Activated naive CD4-positive, alpha-beta T cell treated with anti-CD3 and anti-CD28 coated beads, Interleukin-2, amount 10 ng/mL, durations not matched to agents 7 days and 5 days (primary cell): Measurements from ENCODE around the gene ISOC1.

ENCODE experiments used
- CTCF ChIA-PET: fragments of 350-600 bp; sonication (Branson Sonifier 250); formaldehyde crosslinking; loops from one replicate; lab custom pipeline; 2021; ENCODE audit warnings: antibody characterized with exemption; lab: Charles Lee
- DNase-seq: peaks from one replicate; pipeline ENCODE4 v3.0.0-alpha.2; 2020
- H3K27ac Mint-ChIP-seq: one replicate; pipeline ENCODE4 v1.8.0; 2021; ENCODE audit warnings: mild to moderate bottlenecking, moderate library complexity, mixed read lengths
- H3K27me3 Mint-ChIP-seq: one replicate; pipeline ENCODE4 v1.8.0; 2021; ENCODE audit warnings: mild to moderate bottlenecking, mixed read lengths
- H3K36me3 Mint-ChIP-seq: one replicate; pipeline ENCODE4 v1.8.0; 2021; ENCODE audit warnings: mixed read lengths
- H3K4me1 Mint-ChIP-seq: one replicate; pipeline ENCODE4 v1.8.0; 2021; ENCODE audit warnings: mixed read lengths
- H3K4me3 Mint-ChIP-seq: one replicate; pipeline ENCODE4 v1.8.0; 2021; ENCODE audit warnings: mild to moderate bottlenecking, moderate library complexity, mixed read lengths
- H3K9me3 Mint-ChIP-seq: one replicate; pipeline ENCODE4 v1.8.0; 2021; ENCODE audit warnings: mixed read lengths

The ISOC1 gene

GRCh38 chr5:129125819-129126218, 31.3 kb downstream of the ISOC1 start:
- Mint-ChIP-seq H3K27ac (peak overlapping the region; percentile 87), H3K4me1 (peaks cover 16% of the 10 kb centered on the region), H3K9me3 (no peaks in the 10 kb centered on the region), H3K36me3 (no peaks in the 10 kb centered on the region), H3K4me3 (peak overlapping the region; percentile 35), H3K27me3 (no peaks in the 10 kb centered on the region)
- no peak for DNase-seq
- CTCF ChIA-PET = interaction anchor here (1.0 to 1.6 kb wide), 4 partner anchors 27 to 220 kb away, joined by 3 to 11 read pairs (median 8); partner anchors contain the start of gene ISOC1

GRCh38 chr5:129133553-129133952, 39.0 kb downstream of the ISOC1 start:
- CTCF ChIA-PET = interaction anchor here (0.8 kb wide), 1 partner anchor 22 kb away, joined by 3 read pairs; no protein-coding TSS in a partner anchor

DNA sequence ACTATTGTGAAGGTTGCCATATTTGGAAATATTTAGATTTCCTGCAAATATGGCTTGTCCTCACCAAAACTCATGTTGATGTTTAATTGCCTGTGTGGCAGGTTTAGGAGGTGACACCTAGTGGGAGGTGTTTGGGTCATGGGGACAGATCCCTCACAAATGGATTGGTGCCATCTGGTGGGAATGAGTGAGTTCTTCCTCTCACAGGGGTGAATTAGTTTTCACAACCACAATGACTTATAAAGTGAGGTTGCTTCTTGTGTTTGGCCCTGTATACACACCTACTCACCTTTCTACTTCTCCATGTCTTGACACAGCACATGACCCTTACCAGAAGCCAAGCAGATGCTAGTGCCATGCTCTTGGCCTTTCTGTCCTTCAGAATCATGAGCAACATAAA, 41.1 kb downstream of the ISOC1 start:
- no peaks in the 10 kb centered on the region for H3K4me1 Mint-ChIP-seq
- H3K27ac Mint-ChIP-seq = no peak overlapping the region
- no peaks in the 10 kb centered on the region for H3K36me3 Mint-ChIP-seq
- no peaks in the 10 kb centered on the region for H3K9me3 Mint-ChIP-seq
- H3K27me3 Mint-ChIP-seq = no peaks in the 10 kb centered on the region
- CTCF ChIA-PET = interaction anchor here (0.7 to 1.0 kb wide), 2 partner anchors 229 to 235 kb away, joined by 3 to 6 read pairs; no protein-coding TSS in a partner anchor
- H3K4me3 Mint-ChIP-seq = no peak overlapping the region
- peak; percentile 40 for DNase-seq

More at GRCh38 chr5:129133553-129133952, 39.0 kb downstream of the ISOC1 start:
- Mint-ChIP-seq H3K27ac (no peak overlapping the region), H3K9me3 (no peaks in the 10 kb centered on the region), H3K27me3 (no peaks in the 10 kb centered on the region), H3K4me3 (no peak overlapping the region), H3K4me1 (no peaks in the 10 kb centered on the region), H3K36me3 (no peaks in the 10 kb centered on the region)
- no peak for DNase-seq

GRCh38 chr5:129137637-129138036, 43.1 kb downstream of the ISOC1 start:
- Mint-ChIP-seq H3K9me3 (no peaks in the 10 kb centered on the region), H3K4me3 (no peak overlapping the region), H3K4me1 (no peaks in the 10 kb centered on the region), H3K27ac (no peak overlapping the region), H3K36me3 (no peaks in the 10 kb centered on the region), H3K27me3 (no peaks in the 10 kb centered on the region)
- CTCF ChIA-PET = no interaction called here
- no peak for DNase-seq

DNA sequence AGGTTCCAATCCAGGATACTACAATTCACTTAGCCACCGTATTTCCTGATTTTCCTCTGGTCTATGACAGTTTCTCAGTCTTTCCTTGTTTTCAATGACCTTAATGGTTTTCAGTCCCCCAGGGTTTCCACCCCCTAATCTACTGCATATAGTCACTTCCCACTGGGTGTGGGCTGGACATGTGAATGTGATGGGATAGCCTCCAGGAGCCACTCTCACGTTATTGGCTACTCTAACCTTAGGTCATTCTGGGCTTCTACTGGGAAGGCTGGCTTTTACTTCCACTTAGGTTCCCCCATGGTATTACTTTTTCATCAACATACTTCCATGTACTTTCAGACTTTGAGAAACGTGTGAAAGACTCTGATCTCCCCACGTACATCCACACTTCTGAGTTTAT, 46.5 kb downstream of the ISOC1 start:
- Mint-ChIP-seq H3K27ac (no peak overlapping the region), H3K9me3 (no peaks in the 10 kb centered on the region), H3K36me3 (no peaks in the 10 kb centered on the region), H3K4me3 (no peak overlapping the region), H3K4me1 (no peaks in the 10 kb centered on the region), H3K27me3 (no peaks in the 10 kb centered on the region)
- DNase-seq = no peak
- CTCF ChIA-PET = no interaction called here

DNA sequence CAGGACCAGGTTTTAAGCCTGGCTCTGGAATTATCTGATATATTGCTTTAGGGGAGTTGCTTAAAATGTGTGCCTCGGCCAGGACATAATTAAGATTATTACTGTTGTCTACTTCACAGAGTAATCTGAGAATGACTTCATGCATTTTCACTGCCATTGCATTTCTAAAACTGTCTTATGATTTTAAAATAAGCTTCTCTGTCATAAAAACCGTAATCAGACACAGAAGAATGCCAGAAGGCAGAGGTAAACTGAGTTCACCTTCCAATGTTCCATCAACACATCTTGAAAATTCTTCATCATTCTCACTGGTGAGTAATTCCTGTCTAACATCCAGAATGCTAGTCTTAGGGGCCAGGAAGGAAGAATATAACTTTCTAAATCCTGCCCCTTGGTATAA, 47.1 kb downstream of the ISOC1 start:
- no peaks in the 10 kb centered on the region for H3K4me1 Mint-ChIP-seq
- H3K9me3 Mint-ChIP-seq = no peaks in the 10 kb centered on the region
- H3K27me3 Mint-ChIP-seq = no peaks in the 10 kb centered on the region
- CTCF ChIA-PET = no interaction called here
- DNase-seq = no peak
- H3K4me3 Mint-ChIP-seq = no peak overlapping the region
- no peaks in the 10 kb centered on the region for H3K36me3 Mint-ChIP-seq
- H3K27ac Mint-ChIP-seq = no peak overlapping the region

- Mint-ChIP-seq H3K4me3 (no peak overlapping the region), H3K36me3 (no peaks in the 10 kb centered on the region), H3K27me3 (no peaks in the 10 kb centered on the region), H3K9me3 (peaks cover under 1% of the 10 kb centered on the region), H3K4me1 (no peaks in the 10 kb centered on the region), H3K27ac (no peak overlapping the region)
- CTCF ChIA-PET = no interaction called here
- DNase-seq = no peak
Observed at GRCh38 chr5:129155876-129156275, 61.3 kb downstream of the ISOC1 start.

- Mint-ChIP-seq H3K27me3 (no peaks in the 10 kb centered on the region), H3K4me3 (no peak overlapping the region), H3K9me3 (peaks cover 11% of the 10 kb centered on the region), H3K36me3 (no peaks in the 10 kb centered on the region), H3K27ac (no peak overlapping the region), H3K4me1 (no peaks in the 10 kb centered on the region)
- CTCF ChIA-PET = no interaction called here
- no peak for DNase-seq
Observed at GRCh38 chr5:129161830-129162229, 67.3 kb downstream of the ISOC1 start.
